Measurements from ENCODE around the gene ARF1. TPM values are rescaled to one million over a fixed set of nuclear protein-coding genes. Genes with fewer than 3 reads are reported as not detected.
A peak's percentile ranks its signal among the peaks of the same experiment; 100 is the strongest.

ARF1 gene
- polyA plus RNA-seq, 1 donor (not counting 4 experiments of a cell fraction or from before 2014, with no cell fraction given), result 295 TPM

DNA sequence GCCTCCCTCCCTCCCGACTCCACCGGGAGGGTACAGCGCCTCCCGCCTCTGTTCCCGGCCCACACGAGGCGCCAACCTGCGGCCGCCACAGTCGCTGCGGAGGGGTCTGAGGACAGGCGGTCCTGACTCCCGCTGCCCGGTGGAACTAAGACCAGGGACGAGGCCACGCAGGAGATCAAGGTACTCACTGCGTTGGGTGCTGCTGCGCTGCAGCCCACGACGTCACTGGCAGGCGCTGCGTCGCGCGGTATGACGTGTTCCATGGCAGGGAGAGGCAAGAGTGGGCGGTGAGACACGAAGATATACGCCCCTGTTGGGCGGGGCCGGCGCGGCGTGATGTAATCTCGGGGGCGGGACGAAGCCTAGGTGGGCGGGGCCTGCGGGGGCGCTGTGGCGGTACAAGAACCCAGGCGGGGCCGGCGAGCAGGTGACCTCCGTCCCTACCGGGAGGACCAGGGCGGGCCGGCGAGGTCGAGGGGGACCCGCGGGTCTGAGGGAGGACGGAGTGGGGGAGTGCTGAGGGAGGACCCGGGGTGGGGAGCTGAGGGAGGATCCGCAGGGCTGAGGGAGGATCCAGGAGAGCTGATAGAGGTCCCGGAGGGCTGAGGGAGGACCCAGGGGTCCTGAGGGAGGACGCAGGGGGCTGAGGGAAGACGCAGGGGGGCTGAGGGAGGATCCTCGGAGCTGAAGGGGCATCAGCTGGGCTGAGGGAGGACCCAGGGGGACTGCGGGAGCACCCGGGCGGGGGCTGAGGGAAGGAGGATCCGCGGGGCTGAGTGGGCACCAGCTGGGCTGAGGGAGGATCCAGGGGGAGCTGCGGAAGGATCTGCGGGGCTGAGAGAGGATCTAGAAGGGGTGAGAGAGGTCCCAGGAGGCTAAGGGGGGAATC lies 26.8 kb downstream of the ARF1 start, which contains the start of gene MRPL55:
TSS of gene MRPL55 (minus strand) at position 227 of the 889 bp plus-strand sequence. CDS start 1,039 bp downstream, outside the sequence.
- H4K20me1 ChIP-seq (ENCODE audit: control insufficient read depth, extremely low read depth, insufficient read depth, low read length), result no peaks in the 10 kb centered on the region
- dilution Hi-C loops (cut with MboI; ENCODE audit: extremely low pct_ligation_motif_present, low sequenced_read_pairs), result no loop called here
- peaks cover 3 to 14% of the 10 kb centered on the region in 2 experiments for H3K36me3 ChIP-seq (ENCODE audit: control insufficient read depth in 2 of 2, extremely low read depth in 1 of 2, insufficient read depth in 2 of 2, low read length in 2 of 2)
- no peaks in the 10 kb centered on the region for H3K9me3 ChIP-seq (ENCODE audit: control insufficient read depth, low read depth, low read length)
- H3K9ac ChIP-seq (ENCODE audit: control insufficient read depth, extremely low read depth, insufficient read depth, low read length), result peak within 1 kb of the TSS; percentile 92
- peaks cover 12% of the 10 kb centered on the region for H3K4me1 ChIP-seq (ENCODE audit: control insufficient read depth, extremely low read depth, insufficient read depth, low read length)
- FAIRE-seq (peak; percentile 39), DNase-seq (ENCODE audit: low read depth, low spot score) (peak; percentile 78)
- H3K9me1 ChIP-seq (ENCODE audit: control insufficient read depth, extremely low read depth, insufficient read depth, low read length), result no peaks in the 10 kb centered on the region
- TF ChIP-seq, protein P1, sequence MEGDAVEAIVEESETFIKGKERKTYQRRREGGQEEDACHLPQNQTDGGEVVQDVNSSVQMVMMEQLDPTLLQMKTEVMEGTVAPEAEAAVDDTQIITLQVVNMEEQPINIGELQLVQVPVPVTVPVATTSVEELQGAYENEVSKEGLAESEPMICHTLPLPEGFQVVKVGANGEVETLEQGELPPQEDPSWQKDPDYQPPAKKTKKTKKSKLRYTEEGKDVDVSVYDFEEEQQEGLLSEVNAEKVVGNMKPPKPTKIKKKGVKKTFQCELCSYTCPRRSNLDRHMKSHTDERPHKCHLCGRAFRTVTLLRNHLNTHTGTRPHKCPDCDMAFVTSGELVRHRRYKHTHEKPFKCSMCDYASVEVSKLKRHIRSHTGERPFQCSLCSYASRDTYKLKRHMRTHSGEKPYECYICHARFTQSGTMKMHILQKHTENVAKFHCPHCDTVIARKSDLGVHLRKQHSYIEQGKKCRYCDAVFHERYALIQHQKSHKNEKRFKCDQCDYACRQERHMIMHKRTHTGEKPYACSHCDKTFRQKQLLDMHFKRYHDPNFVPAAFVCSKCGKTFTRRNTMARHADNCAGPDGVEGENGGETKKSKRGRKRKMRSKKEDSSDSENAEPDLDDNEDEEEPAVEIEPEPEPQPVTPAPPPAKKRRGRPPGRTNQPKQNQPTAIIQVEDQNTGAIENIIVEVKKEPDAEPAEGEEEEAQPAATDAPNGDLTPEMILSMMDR (optimal IDR thresholded peaks at IDR 0.05 in 1 of 3, IDR thresholded peaks at IDR 0.05 in 1 of 3, conservative IDR thresholded peaks at IDR 0.05 in 1 of 3; ENCODE audit: extremely low read depth in 1 of 3, insufficient read depth in 2 of 3, low read length in 3 of 3), result peak in 2 of 3 experiments; percentile 15 to 30
- TF ChIP-seq EZH2 (IDR thresholded peaks at IDR 0.05; ENCODE audit: low read length), result no peak
- peak within 1 kb of the TSS; percentile 78 for H3K27ac ChIP-seq (ENCODE audit: control insufficient read depth, insufficient read depth, low read length)
- no peaks in the 10 kb centered on the region for H3K27me3 ChIP-seq (ENCODE audit: control insufficient read depth, extremely low read depth, insufficient read depth, low read length)
- peaks cover 17% of the 10 kb centered on the region for H3K79me2 ChIP-seq (ENCODE audit: control insufficient read depth, insufficient read depth, low read length)
- H2AFZ ChIP-seq (ENCODE audit: control insufficient read depth, low read length), result peak within 1 kb of the TSS; percentile 90
- peak within 1 kb of the TSS; percentile 85 to 93 (median 88) for H3K4me3 ChIP-seq (ENCODE audit: control insufficient read depth in 2 of 3, extremely low read depth in 1 of 3, insufficient read depth in 2 of 3, low read depth in 1 of 3, low read length in 3 of 3)
- peak within 1 kb of the TSS; percentile 89 for H3K4me2 ChIP-seq (ENCODE audit: control insufficient read depth, extremely low read depth, insufficient read depth, low read depth, low read length)

DNA sequence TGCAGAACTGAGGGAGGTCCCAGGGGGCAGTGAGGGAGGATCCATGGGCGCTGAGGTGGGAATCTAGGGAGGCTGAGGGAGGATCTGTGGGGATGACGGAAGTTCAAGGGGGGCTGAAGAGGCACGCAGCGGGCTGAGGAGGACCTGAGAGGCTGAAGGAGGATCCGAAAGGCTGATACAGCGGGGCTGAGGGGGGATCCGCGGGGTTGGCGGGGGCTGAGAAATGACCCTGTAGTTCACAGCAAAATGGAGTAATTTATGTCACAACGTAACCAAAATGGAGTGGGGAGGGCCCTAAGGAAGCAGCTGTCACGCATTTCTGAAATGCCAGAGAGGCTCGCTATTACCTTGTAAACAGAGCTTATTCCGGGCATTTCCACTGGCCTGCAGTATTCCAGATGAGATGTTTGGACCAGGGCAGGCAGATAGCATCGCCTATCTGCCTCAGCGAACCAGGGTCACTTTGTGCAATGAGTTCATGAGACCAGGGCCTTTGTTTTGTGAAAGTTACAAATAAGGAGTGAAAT lies 27.5 kb downstream of the ARF1 start:
- Histone ChIP-seq H3K4me3 (ENCODE audit: control insufficient read depth in 2 of 3, extremely low read depth in 1 of 3, insufficient read depth in 2 of 3, low read depth in 1 of 3, low read length in 3 of 3) (peak overlapping the region; percentile 85 to 93 (median 88)), H3K9me1 (ENCODE audit: control insufficient read depth, extremely low read depth, insufficient read depth, low read length) (no peaks in the 10 kb centered on the region), H3K9ac (ENCODE audit: control insufficient read depth, extremely low read depth, insufficient read depth, low read length) (peak overlapping the region; percentile 92), H3K79me2 (ENCODE audit: control insufficient read depth, insufficient read depth, low read length) (peaks cover 17% of the 10 kb centered on the region), H3K4me2 (ENCODE audit: control insufficient read depth, extremely low read depth, insufficient read depth, low read depth, low read length) (peak overlapping the region; percentile 85), H3K4me1 (ENCODE audit: control insufficient read depth, extremely low read depth, insufficient read depth, low read length) (peaks cover 12% of the 10 kb centered on the region), H3K9me3 (ENCODE audit: control insufficient read depth, low read depth, low read length) (no peaks in the 10 kb centered on the region), H2AFZ (ENCODE audit: control insufficient read depth, low read length) (peak overlapping the region; percentile 87), H3K36me3 (ENCODE audit: control insufficient read depth in 2 of 2, extremely low read depth in 1 of 2, insufficient read depth in 2 of 2, low read length in 2 of 2) (peaks cover 3 to 14% of the 10 kb centered on the region in 2 experiments), H3K27ac (ENCODE audit: control insufficient read depth, insufficient read depth, low read length) (peak overlapping the region; percentile 78), H4K20me1 (ENCODE audit: control insufficient read depth, extremely low read depth, insufficient read depth, low read length) (no peaks in the 10 kb centered on the region), H3K27me3 (ENCODE audit: control insufficient read depth, extremely low read depth, insufficient read depth, low read length) (no peaks in the 10 kb centered on the region)
- no peak for FAIRE-seq
- DNase-seq (ENCODE audit: low read depth, low spot score), result no peak
- TF ChIP-seq, protein P1 (optimal IDR thresholded peaks at IDR 0.05 in 1 of 3, IDR thresholded peaks at IDR 0.05 in 1 of 3, conservative IDR thresholded peaks at IDR 0.05 in 1 of 3; ENCODE audit: extremely low read depth in 1 of 3, insufficient read depth in 2 of 3, low read length in 3 of 3), result no peak
- TF ChIP-seq EZH2 (IDR thresholded peaks at IDR 0.05; ENCODE audit: low read length), result no peak
- dilution Hi-C loops (cut with MboI; ENCODE audit: extremely low pct_ligation_motif_present, low sequenced_read_pairs), result no loop called here

Data from keratinocyte (primary cell).